ENCODE results near the gene E4F1. TPM values are rescaled to one million over a fixed set of nuclear protein-coding genes. Genes with fewer than 3 reads are reported as not detected.
"Not testable (repeated sequence)": the region's sequence is repeated elsewhere in the genome, so short reads cannot be mapped to it uniquely, and the experiment has no call there.

The E4F1 gene
- polyA plus RNA-seq, 1 experiment, result 17.6 TPM

- DNase-seq (ENCODE audit: low read depth), result no peak
- TF ChIP-seq, protein P1, sequence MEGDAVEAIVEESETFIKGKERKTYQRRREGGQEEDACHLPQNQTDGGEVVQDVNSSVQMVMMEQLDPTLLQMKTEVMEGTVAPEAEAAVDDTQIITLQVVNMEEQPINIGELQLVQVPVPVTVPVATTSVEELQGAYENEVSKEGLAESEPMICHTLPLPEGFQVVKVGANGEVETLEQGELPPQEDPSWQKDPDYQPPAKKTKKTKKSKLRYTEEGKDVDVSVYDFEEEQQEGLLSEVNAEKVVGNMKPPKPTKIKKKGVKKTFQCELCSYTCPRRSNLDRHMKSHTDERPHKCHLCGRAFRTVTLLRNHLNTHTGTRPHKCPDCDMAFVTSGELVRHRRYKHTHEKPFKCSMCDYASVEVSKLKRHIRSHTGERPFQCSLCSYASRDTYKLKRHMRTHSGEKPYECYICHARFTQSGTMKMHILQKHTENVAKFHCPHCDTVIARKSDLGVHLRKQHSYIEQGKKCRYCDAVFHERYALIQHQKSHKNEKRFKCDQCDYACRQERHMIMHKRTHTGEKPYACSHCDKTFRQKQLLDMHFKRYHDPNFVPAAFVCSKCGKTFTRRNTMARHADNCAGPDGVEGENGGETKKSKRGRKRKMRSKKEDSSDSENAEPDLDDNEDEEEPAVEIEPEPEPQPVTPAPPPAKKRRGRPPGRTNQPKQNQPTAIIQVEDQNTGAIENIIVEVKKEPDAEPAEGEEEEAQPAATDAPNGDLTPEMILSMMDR (IDR thresholded peaks at IDR 0.05; ENCODE audit: insufficient read depth, low read depth, low read length), result no peak
- ChIA-PET POLR2A (no interaction called here), CTCF (no interaction called here)
- no peak overlapping the region for H3K4me3 ChIP-seq (ENCODE audit: low read depth, low read length)
- H3K27me3 ChIP-seq (ENCODE audit: control insufficient read depth, insufficient read depth, low read length), result peaks cover 19% of the 10 kb centered on the region
- H3K36me3 ChIP-seq (ENCODE audit: control insufficient read depth, insufficient read depth, low read length), result no peaks in the 10 kb centered on the region
These were observed 23.1 kb upstream of the E4F1 start for GRCh38 chr16:2200313-2200712.

GRCh38 chr16:2203119-2203688, 20.2 kb upstream of the E4F1 start:
- DNase-seq (ENCODE audit: low read depth); H3K27me3 ChIP-seq (ENCODE audit: control insufficient read depth, insufficient read depth, low read length); CTCF ChIA-PET; H3K36me3 ChIP-seq (ENCODE audit: control insufficient read depth, insufficient read depth, low read length); POLR2A ChIA-PET; H3K4me3 ChIP-seq (ENCODE audit: low read depth, low read length): not testable (repeated sequence)

- DNase-seq (ENCODE audit: low read depth), result no peak
- TF ChIP-seq, protein P1 (IDR thresholded peaks at IDR 0.05; ENCODE audit: insufficient read depth, low read depth, low read length), result no peak
- POLR2A ChIA-PET, result no interaction called here
- peak overlapping the region; percentile 96 for H3K4me3 ChIP-seq (ENCODE audit: low read depth, low read length)
- peaks cover 11% of the 10 kb centered on the region for H3K36me3 ChIP-seq (ENCODE audit: control insufficient read depth, insufficient read depth, low read length)
- peaks cover 3% of the 10 kb centered on the region; the same call in 1 of the 2 replicates for H3K27me3 ChIP-seq (ENCODE audit: control insufficient read depth, insufficient read depth, low read length)
- CTCF ChIA-PET, result interaction anchor here (0.6 kb wide), 1 partner anchor 47 kb away, joined by 3 read pairs; the partner anchor contains the start of gene ECI1
These were observed 18.8 kb upstream of the E4F1 start for GRCh38 chr16:2204416-2205103.

DNA sequence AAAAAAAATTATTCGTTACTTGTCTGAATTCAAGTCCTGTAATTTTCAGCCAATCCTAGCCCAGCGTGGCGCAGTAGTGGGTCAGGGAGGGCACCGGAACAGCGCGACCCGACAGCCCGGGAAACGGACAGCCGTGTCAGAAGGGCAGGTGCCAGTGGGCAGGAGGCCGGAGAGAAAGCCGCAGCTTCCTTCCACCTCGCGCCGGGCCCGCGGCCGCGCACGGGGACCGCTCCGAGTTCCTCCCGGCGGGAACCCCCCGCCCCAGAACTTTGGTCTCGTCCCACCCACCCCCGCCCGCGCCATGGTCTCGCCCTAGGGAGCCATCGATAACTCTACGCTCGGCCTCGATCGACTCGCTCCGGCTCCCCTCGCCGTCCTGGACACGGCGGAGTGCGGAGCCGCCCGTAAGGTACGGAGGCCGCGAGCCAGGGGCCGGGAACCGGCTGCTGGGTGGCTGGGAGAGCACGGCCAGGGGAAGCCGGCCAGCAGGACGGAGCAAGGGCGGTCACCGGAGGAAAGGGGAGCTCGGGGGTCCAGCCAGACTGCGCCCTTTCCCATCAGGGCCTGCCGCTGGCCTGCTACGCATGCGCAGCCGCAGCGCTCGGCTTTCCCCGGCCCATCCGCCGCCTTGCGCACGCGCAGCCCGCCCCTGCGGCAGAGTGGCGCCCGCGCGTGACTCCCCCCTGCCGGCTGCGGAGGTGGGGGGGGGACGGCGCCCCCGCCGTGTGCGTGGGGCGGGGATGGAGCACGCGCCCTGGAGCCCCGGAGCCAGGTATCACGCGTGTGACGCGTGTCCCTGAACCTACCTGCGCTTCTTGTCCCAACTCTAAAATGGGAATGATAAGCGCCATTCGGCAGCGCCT, 18.1 kb upstream of the E4F1 start, which contains the start of gene MLST8:
MLST8 (plus strand) TSS at position 351 of the 863 bp plus-strand sequence. CDS start 632 bp downstream, outside the sequence.
- H3K4me3 ChIP-seq (ENCODE audit: low read depth, low read length), result peak within 1 kb of the TSS; percentile 96
- no peaks in the 10 kb centered on the region for H3K27me3 ChIP-seq (ENCODE audit: control insufficient read depth, insufficient read depth, low read length)
- TF ChIP-seq, protein P1 (IDR thresholded peaks at IDR 0.05; ENCODE audit: insufficient read depth, low read depth, low read length), result 0 out of 2 replicates have a peak, but pooled peaks have one; percentile 2
- POLR2A ChIA-PET, result interaction anchor here (1.4 kb wide), 1 partner anchor 9 kb away, joined by 4 read pairs; the partner anchor contains the start of gene PGP
- DNase-seq (ENCODE audit: low read depth), result peak; percentile 24
- peaks cover 16% of the 10 kb centered on the region for H3K36me3 ChIP-seq (ENCODE audit: control insufficient read depth, insufficient read depth, low read length)
- CTCF ChIA-PET, result no interaction called here

GRCh38 chr16:2205967-2206313, 17.5 kb upstream of the E4F1 start:
- Histone ChIP-seq H3K27me3 (ENCODE audit: control insufficient read depth, insufficient read depth, low read length) (no peaks in the 10 kb centered on the region), H3K4me3 (ENCODE audit: low read depth, low read length) (peak overlapping the region; percentile 96), H3K36me3 (ENCODE audit: control insufficient read depth, insufficient read depth, low read length) (peaks cover 16% of the 10 kb centered on the region)
- ChIA-PET CTCF (no interaction called here), POLR2A (interaction anchor here (1.4 kb wide), 1 partner anchor 8 kb away, joined by 4 read pairs; the partner anchor contains the start of gene PGP)
- no peak for DNase-seq (ENCODE audit: low read depth)
- TF ChIP-seq, protein P1 (IDR thresholded peaks at IDR 0.05; ENCODE audit: insufficient read depth, low read depth, low read length), result no peak
